Kidney (tissue), 14 donors: ENCODE results near the gene FBXO42. TPM values are rescaled to one million over a fixed set of nuclear protein-coding genes. Genes with fewer than 3 reads are reported as not detected.

Experiments used
- DNase-seq, 5 donors: peaks; one replicate each; pipeline ENCODE4 v3.0.0-alpha.2; 2013 to 2020
- FAIRE-seq: peaks from 2 replicates; lab custom pipeline; 2012; peaks lifted over from hg19 to GRCh38; lab: Jason Lieb, UNC
- H3K27ac ChIP-seq, 2 donors: one replicate each; pipeline ENCODE4 v1.7.0; 2013; ENCODE audit warnings: low read depth in 2 of 2, low read length in 2 of 2, inconsistent platforms in 1 of 2
- H3K27me3 ChIP-seq: one replicate; pipeline ENCODE4 v1.7.1; 2013; ENCODE audit warnings: low read length, inconsistent platforms; ENCODE audit not compliant: control insufficient read depth, insufficient read depth
- H3K36me3 ChIP-seq, 3 donors: one replicate each; pipeline versions ENCODE4 v1.7.0 to v1.7.1; 2013; ENCODE audit warnings: low read length in 3 of 3, control low read depth in 1 of 3, inconsistent platforms in 1 of 3; ENCODE audit not compliant: insufficient read depth in 3 of 3, control insufficient read depth in 2 of 3
- H3K4me1 ChIP-seq, 3 donors: one replicate each; pipeline versions ENCODE4 v1.7.0 to v1.7.1; 2013; ENCODE audit warnings: low read length in 3 of 3, inconsistent platforms in 1 of 3, low read depth in 1 of 3; ENCODE audit not compliant: control insufficient read depth in 2 of 3, insufficient read depth in 2 of 3
- H3K4me3 ChIP-seq, 3 donors: one replicate each; pipeline versions ENCODE4 v1.7.0 to v1.8.1; 2013; ENCODE audit warnings: low read length in 3 of 3, control low read depth in 1 of 3, inconsistent platforms in 1 of 3
- H3K9ac ChIP-seq, 3 donors: one replicate each; pipeline versions ENCODE4 v1.7.0 to v1.7.1; 2013; ENCODE audit warnings: low read length in 3 of 3, control low read depth in 1 of 3, inconsistent platforms in 1 of 3
- H3K9me3 ChIP-seq, 3 donors: one replicate each; pipeline versions ENCODE4 v1.7.0 to v1.7.1; 2013; ENCODE audit warnings: low read length in 3 of 3, control low read depth in 1 of 3, inconsistent platforms in 1 of 3; ENCODE audit not compliant: control insufficient read depth in 2 of 3, insufficient read depth in 1 of 3
- intact Hi-C: fragments of 100-400 bp; cut with DNase I; formaldehyde crosslinking; loops from one replicate; pipeline ENCODE4 v1.11.1; 2022
- polyA plus RNA-seq: library from polyadenylated mRNA; stranded (reverse); fragments of 350-450 nt; fragmentation: Illumina TruSeq; extraction: RNeasy Lipid Tissue Mini Kit (QIAGEN cat#74804); gene quantifications from one replicate; pipeline ENCODE4 v1.2.3, GENCODE V29; 2014; ENCODE audit warnings: low read depth, low replicate concordance; ENCODE audit not compliant: insufficient read depth
- total RNA-seq: library from RNA; stranded (reverse); fragmentation: NEBNext Ultra II Directional; extraction: Animal tissue kit (Norgen Biotek cat#: 25700); gene quantifications from one replicate; pipeline ENCODE4 v1.2.1, GENCODE V29; 2021
- TF ChIP-seq, protein P1 (sequence below): IDR thresholded peaks from 3 replicates; pipeline ENCODE4 v1.5.1; 2012; ENCODE audit warnings: mild to moderate bottlenecking, moderate library complexity, borderline replicate concordance; ENCODE audit not compliant: insufficient read depth; ENCODE audit errors: extremely low read depth
- donor health status: control.
- donor health status: control.
- donor health status: control.
- donor health status: control.
- donor health status: control.
- donor health status: DM: yes; HTN: yes; CAD: no.
- donor health status: Normal renal cell carcinoma (clear cell type).

Gene FBXO42
- total and polyA plus RNA-seq, 2 donors from 2014 or later: 14.1 to 22.1 TPM

DNA sequence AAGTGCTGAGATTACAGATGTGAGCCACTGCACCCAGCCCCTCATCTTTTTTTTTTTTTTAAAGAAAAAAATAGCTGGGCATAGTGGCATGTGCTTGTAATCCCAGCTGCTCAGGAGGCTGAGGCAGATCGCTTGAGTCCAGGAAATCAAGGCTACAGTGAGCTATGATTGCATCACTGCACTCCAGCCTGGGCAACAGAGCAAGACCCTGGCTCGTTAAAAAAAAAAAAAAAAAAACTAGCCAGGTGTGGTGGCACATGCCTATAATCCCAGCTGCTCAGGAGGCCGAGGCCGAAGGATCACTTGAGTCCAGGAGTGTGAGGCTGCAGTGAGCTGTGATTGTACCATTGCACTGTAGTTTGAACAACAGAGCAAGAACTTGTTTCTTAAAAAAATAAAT, 28.6 kb upstream of the FBXO42 start:
- no peak overlapping the region for H3K27ac ChIP-seq
- TF ChIP-seq, protein P1, sequence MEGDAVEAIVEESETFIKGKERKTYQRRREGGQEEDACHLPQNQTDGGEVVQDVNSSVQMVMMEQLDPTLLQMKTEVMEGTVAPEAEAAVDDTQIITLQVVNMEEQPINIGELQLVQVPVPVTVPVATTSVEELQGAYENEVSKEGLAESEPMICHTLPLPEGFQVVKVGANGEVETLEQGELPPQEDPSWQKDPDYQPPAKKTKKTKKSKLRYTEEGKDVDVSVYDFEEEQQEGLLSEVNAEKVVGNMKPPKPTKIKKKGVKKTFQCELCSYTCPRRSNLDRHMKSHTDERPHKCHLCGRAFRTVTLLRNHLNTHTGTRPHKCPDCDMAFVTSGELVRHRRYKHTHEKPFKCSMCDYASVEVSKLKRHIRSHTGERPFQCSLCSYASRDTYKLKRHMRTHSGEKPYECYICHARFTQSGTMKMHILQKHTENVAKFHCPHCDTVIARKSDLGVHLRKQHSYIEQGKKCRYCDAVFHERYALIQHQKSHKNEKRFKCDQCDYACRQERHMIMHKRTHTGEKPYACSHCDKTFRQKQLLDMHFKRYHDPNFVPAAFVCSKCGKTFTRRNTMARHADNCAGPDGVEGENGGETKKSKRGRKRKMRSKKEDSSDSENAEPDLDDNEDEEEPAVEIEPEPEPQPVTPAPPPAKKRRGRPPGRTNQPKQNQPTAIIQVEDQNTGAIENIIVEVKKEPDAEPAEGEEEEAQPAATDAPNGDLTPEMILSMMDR: no peak
- intact Hi-C loops: no loop called here
- H3K36me3 ChIP-seq: no peaks in the 10 kb centered on the region
- FAIRE-seq (no peak), DNase-seq (no peak)
- no peaks in the 10 kb centered on the region for H3K9me3 ChIP-seq
- peaks cover 2 to 30% (median 26%) of the 10 kb centered on the region in 3 donors for H3K4me1 ChIP-seq
- H3K9ac ChIP-seq: no peak overlapping the region
- H3K27me3 ChIP-seq: no peaks in the 10 kb centered on the region
- H3K4me3 ChIP-seq: no peak overlapping the region

DNA sequence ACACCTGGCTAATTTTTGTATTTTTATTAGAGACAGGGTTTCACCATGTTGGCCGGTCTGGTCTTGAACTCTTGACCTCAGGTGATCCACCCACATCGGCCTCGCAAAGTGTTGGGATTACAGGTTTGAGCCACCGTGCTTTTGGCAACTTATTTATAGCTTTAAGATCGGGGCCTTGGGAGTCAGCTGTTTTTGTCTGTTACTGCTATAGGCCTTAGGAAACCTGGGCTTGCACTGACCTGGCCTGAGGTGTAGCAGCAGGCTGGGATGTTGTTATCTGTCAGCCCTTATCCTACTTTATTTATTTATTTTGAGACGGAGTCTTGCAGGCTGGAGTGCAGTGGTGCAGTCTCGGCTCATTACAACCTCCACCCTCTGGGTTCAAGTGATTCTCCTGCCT, 26.2 kb upstream of the FBXO42 start:
- FAIRE-seq: no peak
- Histone ChIP-seq H3K4me1 (peaks cover 5 to 35% (median 27%) of the 10 kb centered on the region in 3 donors), H3K27ac (no peak overlapping the region), H3K9me3 (no peaks in the 10 kb centered on the region), H3K27me3 (no peaks in the 10 kb centered on the region), H3K36me3 (no peaks in the 10 kb centered on the region), H3K4me3 (no peak overlapping the region), H3K9ac (no peak overlapping the region)
- TF ChIP-seq, protein P1: no peak
- intact Hi-C loops: no loop called here
- DNase-seq: no peak

DNA sequence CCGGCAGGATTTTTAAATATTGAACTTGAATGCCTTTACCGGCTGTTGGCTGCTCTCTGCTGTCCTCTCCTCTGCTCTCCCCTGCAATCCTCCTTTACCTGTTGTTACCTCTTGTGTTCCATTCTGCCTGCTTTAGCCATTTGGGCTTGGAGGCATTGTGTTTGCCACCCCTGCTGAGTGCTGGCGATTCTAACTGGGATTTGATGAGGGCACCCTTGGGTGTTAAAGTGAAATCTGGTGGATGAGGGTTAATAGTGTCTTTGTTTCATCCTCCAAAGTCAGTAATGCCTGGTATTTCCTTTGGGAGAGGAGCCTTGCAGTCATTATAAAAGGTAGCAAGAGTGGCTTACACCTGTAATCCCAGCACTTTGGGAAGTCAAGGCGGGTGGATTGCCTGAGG, 24.7 kb upstream of the FBXO42 start:
- no peaks in the 10 kb centered on the region for H3K9me3 ChIP-seq
- H3K27me3 ChIP-seq: no peaks in the 10 kb centered on the region
- no peak overlapping the region for H3K9ac ChIP-seq
- no peak overlapping the region for H3K4me3 ChIP-seq
- no peak overlapping the region for H3K27ac ChIP-seq
- TF ChIP-seq, protein P1: no peak
- intact Hi-C loops: no loop called here
- peaks cover 0 to 2% (median 0%) of the 10 kb centered on the region in 3 donors for H3K36me3 ChIP-seq
- H3K4me1 ChIP-seq: peaks cover 5 to 41% (median 27%) of the 10 kb centered on the region in 3 donors
- DNase-seq (no peak), FAIRE-seq (no peak)
